GM19438 (cell line): Measurements from ENCODE around the gene ARPC5L.

Source experiments
- ATAC-seq: cut with Tn5 transposase; IDR thresholded peaks from one replicate; pipeline ENCODE4 v1.9.1; 2021; ENCODE audit warnings: low read depth; ENCODE audit not compliant: unreplicated experiment

Gene ARPC5L

GRCh38 chr9:124860582-124861341 is 1.2 kb upstream of the ARPC5L start:
- no peak for ATAC-seq

GRCh38 chr9:124863371-124863871 is 1.5 kb downstream of the ARPC5L start:
- ATAC-seq, result no peak

DNA sequence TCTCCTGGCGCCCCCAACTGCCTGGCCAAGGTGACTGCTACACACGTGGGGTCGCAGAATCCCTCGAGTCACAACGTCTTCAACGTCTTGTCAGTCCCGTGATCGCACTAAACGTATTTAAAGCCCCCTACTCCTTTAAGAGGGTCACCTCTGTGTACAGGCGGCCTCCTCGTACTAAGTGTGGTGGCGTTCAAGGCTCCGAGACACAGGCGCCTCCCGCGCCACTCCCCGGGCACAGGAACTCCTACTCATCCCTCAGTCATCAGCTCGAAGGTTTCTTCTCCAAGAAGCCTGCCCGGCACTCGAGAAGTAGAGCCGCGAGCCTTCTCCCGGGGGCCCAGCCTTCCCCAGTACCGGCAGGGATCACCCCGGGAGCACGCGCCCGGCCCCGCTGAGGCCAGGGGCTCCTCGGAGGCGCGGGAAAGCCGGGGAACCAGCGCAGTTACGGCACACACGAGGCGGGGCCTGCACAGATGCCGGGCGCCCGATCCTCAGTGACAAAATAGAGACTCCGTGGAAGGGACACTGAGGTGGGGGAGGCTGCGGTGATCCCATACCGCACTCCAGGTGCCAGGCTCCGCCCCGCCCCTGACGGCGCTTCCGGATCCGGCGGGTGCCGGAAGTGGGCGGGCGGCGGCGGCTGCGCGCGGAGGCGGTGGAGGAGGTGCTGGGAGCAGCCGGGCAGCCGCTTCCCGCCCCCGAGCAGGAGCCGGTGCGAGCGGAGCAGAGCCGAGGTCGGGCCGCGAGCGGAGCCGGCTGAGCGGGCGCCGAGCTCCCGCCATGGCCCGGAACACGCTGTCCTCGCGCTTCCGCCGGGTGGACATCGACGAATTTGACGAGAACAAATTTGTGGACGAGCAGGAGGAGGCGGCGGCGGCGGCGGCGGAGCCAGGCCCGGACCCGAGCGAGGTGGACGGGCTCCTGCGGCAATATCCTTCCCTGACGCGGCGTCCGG is 6.9 kb downstream of the ARPC5L start:
- peak; percentile 52 for ATAC-seq

GRCh38 chr9:124869466-124869985 is 7.6 kb downstream of the ARPC5L start:
- peak; percentile 10 for ATAC-seq

GRCh38 chr9:124869986-124870560 is 8.1 kb downstream of the ARPC5L start:
- peak; percentile 25 for ATAC-seq

DNA sequence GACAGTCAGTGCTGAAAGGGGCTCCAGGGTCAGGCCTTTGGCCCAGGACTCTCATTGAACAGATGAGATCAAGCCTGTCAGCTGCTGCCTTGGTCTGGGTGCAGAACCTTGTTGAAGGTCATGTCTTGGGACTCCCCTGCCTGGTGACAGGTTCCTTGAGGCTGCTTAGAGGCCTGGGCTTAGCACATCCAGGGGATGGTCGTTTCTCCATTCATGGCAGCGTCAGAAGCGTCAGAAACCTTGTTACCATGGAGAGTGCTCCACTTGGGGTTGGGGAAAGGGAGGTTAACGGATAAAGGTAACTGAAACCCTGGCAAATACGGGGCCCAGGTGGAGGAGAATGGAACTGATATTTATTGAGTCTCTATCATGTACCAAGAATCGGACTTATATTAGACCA is 8.8 kb downstream of the ARPC5L start:
- no peak for ATAC-seq

- ATAC-seq, result no peak
Observed at GRCh38 chr9:124871156-124871561, 9.2 kb downstream of the ARPC5L start.

DNA sequence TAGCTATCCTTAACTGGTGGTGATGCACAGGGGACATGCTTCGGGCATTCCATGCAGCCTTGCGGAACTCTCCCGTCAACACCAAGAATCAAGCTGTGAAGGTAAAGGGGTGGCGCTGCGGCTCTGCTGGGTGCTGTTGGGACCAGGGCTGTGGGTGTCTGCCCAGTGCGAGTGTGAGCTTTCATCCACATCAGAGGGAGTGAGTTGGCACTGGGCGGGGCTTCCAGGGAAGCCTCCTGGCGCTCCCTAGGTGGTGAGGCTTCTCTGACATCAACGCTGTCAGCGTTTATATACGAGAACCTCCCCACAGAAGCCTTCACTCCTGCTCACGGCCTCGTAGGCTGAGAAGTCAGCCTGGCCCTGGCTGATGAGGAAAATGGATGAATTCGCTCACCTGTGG is 11.7 kb downstream of the ARPC5L start:
- ATAC-seq, result no peak

DNA sequence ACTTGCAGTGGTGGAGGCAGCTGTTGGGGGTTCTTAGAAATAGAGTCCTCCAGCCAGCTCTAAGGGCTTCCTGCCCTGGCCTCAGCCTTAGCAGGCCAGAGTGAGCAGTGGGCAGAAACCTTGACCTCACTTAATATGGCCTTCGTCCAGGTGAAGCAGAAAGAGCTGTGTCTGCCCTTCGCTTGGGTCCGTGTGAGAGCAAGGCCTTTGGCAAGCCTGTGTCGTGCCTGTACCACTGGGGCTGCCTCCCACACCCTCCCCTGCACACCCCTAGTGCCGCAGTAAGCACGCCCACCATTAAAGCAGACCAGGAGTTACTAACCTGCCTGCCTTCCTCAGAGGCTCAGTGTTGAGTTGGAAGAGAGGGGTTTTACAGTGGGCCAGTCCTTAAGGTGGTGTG is 13.6 kb downstream of the ARPC5L start:
- ATAC-seq, result no peak

GRCh38 chr9:124877021-124877782 is 15.3 kb downstream of the ARPC5L start:
- no peak for ATAC-seq

GRCh38 chr9:124878021-124878420 is 16.1 kb downstream of the ARPC5L start:
- no peak for ATAC-seq

- no peak for ATAC-seq
Observed at GRCh38 chr9:124878518-124878917, 16.6 kb downstream of the ARPC5L start.

DNA sequence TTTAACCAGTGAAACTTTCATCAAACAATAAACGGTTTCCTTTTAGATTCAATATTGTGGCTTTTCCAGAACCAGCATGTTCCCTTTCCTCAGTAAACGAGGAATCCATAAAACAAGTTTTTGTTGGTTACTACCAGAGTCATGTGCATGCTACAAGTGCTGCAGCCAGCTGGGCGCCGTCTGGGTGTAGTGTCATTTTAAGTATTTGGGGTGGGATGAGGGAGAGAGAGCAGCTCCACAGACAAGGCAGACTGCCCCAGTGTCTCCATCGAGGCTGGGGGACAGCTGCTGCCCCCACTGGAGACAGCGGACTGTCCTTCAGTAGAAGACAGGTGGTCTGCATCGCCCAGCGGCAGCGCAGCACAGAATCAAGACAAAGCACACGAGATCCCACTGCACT is 17.3 kb downstream of the ARPC5L start:
- ATAC-seq, result no peak

GRCh38 chr9:124880501-124880900 is 18.6 kb downstream of the ARPC5L start:
- ATAC-seq, result no peak

DNA sequence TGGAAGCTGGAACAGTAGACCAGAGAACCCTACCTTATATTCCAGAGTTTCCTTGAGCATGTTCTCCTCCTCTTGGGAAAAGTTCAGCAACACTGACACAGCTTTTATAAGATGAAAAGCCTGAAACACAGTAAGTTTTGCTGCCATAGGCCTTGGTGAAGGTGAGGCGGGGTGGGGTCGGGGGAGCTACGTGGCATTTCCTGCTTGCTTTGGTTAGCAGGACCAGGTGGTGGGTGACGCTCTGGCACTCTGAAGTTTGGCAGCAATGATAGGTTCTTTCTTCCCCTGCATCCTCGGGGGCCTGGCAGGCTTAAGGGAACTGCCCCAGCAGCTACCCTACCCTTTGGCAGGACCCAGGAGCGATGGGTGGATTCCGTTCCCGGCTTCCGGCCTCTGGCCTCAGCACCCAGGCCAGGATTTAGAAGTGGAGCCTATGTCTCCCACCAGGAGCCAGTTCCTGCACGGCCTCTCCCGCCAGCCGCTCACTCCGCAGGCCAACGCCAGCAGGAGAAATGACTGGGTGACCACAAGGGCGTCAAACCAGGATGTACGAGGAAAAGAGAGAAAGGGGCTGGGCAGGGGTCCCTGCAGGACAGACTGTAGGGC is 19.3 kb downstream of the ARPC5L start:
- no peak for ATAC-seq

DNA sequence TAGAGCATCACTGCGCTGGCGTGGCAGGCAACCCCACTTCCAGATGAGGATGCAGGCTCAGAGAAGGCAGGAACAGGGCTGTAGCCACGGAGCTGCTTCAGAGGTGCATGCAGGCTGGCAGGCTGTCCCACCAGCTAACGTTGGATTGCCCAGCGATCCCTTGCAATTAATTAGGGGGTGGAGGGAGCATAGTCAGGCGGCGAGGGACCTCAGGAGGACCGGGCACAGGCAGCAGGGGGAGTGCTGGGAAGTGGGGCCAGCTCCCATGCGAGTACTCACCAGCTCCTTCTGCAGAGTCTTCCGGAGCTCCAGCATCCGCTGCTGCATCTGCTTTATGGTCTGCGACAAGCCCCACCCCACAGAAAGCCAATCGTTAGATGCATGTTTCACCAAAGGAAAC is 20.3 kb downstream of the ARPC5L start:
- ATAC-seq, result no peak

DNA sequence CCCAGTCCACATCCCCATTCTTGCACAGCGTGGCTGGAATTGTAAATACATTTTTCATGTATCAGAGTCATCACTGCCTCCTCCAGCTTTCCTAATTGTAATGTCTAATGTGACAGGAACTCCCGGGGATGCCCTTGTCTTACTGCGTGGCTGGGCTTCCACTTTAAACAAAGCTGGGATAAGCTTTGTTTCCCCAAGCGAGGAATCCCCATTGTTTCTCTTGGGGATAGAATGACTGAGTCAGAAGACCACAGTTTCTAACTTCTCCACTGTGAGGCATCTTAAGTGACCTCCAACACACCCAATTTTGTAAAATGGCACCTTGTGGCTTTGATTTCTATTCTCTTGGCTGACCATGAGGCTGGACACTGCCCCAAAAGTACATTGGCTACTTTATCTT is 22.4 kb downstream of the ARPC5L start:
- ATAC-seq, result no peak

GRCh38 chr9:124885551-124885950 is 23.6 kb downstream of the ARPC5L start:
- ATAC-seq, result no peak

DNA sequence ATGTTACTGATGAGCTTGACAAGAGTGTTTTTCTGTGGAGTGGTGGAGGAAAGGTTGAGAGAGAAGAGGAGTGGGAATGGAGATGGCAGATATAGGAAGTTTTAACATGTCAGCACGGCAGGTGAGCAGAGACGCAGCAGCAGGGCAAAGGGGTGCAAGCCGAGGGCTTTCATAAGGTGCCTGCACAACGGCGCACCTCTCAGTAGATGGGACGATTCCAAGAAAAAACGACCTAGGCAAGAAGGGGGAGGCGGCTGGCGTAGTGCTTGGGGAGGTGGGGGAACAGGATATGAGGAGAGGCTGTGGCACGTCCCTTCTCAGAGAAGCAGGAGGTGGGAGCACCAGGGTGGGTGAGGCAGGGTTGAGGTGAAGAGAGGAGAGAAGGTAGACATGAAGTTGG is 24.5 kb downstream of the ARPC5L start:
- ATAC-seq, result no peak
